Measurements from ENCODE around the gene PNKD. TPM values are rescaled to one million over a fixed set of nuclear protein-coding genes. Genes with fewer than 3 reads are reported as not detected.

Gene PNKD
- polyA plus RNA-seq, 6 donors from 2014 or later = 99.4 to 143 (median 127) TPM

DNA sequence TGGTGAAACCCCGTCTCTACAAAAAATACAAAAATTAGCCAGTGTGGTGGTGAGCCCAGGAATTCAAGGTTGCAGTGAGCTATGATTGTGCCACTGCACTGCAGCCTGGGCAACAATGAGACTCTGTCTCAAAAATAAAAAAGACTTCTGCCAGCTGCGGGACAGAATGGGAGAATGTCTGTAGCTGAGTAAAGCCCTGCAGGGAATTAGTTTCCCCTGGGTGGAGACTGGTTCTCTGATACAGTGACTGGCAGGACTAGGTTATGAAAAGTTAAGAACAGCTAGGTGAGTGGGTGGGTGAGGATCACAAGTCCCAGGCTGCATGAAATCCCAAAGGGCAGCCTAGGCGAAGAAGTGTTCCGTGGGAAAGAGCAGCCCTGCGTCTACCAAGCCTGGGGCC is 72.5 kb downstream of the PNKD start:
- Mint-ChIP-seq H3K4me3 (no peak overlapping the region), H3K4me1 (no peaks in the 10 kb centered on the region), H3K27me3 (peaks cover 0 to 10% (median 4%) of the 10 kb centered on the region in 3 donors), H3K36me3 (no peaks in the 10 kb centered on the region), H3K9me3 (no peaks in the 10 kb centered on the region), H3K27ac (no peak overlapping the region)
- ATAC-seq (ENCODE audit: low read depth in 2 of 2) (no peak), DNase-seq (no peak)

DNA sequence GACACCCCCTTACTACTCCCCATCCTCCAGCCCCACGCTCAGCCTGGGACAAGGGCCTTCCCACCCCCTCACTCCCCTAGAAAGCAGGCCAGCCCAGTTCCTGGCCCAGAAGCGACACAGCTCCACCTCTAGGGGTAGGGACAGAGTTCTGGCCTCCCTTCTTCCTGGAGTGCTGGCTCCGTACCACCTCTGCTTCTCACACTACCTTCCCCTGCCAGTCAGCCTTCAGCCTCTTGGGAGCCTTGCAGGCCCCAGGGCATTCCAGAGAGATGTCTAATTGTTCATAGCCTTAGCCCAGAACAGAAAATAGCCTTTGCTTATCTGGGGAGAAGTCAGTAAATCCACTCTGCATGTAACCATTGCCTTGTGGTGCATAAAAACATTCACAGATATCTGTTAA is 73.3 kb downstream of the PNKD start:
- H3K27me3 Mint-ChIP-seq = peaks cover 0 to 10% (median 4%) of the 10 kb centered on the region in 3 donors
- no peaks in the 10 kb centered on the region for H3K36me3 Mint-ChIP-seq
- no peaks in the 10 kb centered on the region for H3K4me1 Mint-ChIP-seq
- no peaks in the 10 kb centered on the region for H3K9me3 Mint-ChIP-seq
- DNase-seq = no peak
- H3K27ac Mint-ChIP-seq = peak overlapping the region in 1 of 6 donors; percentile 15
- H3K4me3 Mint-ChIP-seq = no peak overlapping the region
- no peak for ATAC-seq (ENCODE audit: low read depth in 2 of 2)

DNA sequence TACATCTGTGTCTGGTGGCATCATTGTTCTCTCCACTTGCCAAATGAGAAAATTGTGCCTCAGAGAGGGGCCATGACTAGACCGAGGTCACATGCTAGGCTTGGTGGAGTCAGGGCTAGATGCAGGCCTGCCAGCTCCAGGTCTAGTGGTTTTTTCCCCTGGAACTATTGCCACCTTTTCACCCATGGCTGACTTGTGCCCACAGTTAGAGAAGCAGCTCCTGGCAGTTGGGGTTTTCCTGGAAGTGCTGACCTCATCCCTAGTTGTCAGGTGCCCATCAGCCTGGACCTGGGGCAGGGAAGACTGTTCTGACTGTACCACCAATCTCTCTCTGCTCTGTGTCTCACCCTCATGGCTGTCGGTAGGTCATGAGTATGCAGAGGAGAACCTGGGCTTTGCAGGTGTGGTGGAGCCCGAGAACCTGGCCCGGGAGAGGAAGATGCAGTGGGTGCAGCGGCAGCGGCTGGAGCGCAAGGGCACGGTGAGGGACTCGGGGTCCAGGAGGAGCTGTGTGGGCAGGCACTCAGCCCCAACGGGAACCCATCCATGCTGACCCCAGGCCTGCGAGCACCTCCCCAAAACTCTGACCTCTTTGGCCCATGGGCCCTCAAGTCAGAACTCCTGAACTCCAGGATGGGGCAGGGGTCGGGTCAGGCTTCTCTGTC is 73.9 kb downstream of the PNKD start:
- Mint-ChIP-seq H3K36me3 (no peaks in the 10 kb centered on the region), H3K9me3 (no peaks in the 10 kb centered on the region), H3K4me1 (no peaks in the 10 kb centered on the region), H3K27me3 (peaks cover 0 to 10% (median 4%) of the 10 kb centered on the region in 3 donors), H3K4me3 (no peak overlapping the region), H3K27ac (peak overlapping the region in 1 of 6 donors; percentile 39)
- no peak for ATAC-seq (ENCODE audit: low read depth in 2 of 2)
- DNase-seq = no peak

DNA sequence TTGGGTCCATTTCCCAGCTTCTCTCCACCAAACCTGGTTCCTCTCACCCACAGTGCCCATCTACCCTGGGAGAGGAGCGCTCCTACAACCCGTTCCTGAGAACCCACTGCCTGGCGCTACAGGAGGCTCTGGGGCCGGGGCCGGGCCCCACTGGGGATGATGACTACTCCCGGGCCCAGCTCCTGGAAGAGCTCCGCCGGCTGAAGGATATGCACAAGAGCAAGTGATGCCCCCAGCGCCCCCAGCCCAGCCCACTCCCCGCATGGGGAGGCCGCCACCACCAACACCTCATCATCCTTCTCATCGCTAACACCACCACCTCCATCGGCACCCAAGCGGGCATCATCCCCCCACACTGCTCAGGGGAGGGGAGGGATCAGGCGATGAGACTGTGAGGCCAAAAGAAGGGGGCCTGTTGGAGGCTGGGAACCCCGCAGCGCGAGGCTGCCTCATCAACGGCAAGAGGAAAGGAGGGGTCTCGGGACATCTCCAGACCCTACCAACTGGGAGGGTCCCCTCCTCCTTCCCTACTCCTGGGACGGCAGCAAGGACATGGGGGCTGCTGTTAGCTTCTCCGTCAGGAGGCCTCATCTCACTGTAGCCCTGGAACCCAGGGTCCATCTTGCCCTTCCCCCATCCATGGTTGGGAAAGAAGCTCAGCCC is 74.6 kb downstream of the PNKD start:
- H3K9me3 Mint-ChIP-seq = peaks cover 0 to 5% (median 0%) of the 10 kb centered on the region in 7 donors
- ATAC-seq (ENCODE audit: low read depth in 2 of 2) = no peak
- H3K4me1 Mint-ChIP-seq = no peaks in the 10 kb centered on the region
- H3K27me3 Mint-ChIP-seq = peaks cover 0 to 16% (median 4%) of the 10 kb centered on the region in 3 donors
- H3K4me3 Mint-ChIP-seq = no peak overlapping the region
- no peak overlapping the region for H3K27ac Mint-ChIP-seq
- H3K36me3 Mint-ChIP-seq = no peaks in the 10 kb centered on the region
- DNase-seq = no peak

DNA sequence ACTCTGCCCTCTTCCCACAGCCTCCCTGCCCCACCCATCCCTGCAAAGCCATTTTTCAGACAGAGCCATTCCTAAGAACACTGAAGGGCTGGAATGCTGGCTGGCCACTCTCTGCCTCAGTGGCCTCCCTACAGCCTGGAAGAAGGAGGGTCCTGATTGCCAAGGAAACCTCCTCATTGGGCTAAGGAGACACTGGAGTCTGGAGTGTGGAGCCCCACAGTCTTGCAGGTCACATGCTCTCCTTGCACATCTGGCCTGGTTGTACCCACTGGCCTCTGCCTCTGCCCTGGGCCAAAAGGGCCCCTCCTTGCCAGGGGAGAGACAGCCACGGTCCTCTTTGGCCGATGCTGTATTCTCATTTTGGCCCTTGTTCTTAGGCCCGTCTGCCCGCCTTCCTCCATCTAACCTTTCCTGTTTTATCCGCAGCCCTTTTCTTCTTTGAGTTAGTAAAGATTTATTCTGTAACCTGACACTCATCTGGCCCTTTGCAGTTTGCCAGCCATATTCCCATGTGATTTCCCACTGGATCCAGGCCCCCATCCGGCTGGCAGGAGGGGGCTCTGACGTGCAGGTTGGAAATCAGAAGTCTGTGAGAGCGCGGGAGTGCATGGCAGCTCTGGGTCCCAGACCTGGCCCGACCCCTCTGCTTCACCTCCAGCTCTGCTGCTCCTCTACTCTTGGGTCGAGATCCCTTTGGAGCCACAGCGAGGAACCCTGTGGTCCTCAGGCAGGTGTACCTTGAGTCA is 75.3 kb downstream of the PNKD start:
- Mint-ChIP-seq H3K4me1 (no peaks in the 10 kb centered on the region), H3K36me3 (no peaks in the 10 kb centered on the region), H3K9me3 (peaks cover 0 to 5% (median 0%) of the 10 kb centered on the region in 7 donors), H3K27ac (peak overlapping the region in 1 of 6 donors; percentile 50), H3K4me3 (no peak overlapping the region), H3K27me3 (peaks cover 0 to 11% (median 4%) of the 10 kb centered on the region in 3 donors)
- DNase-seq (no peak), ATAC-seq (ENCODE audit: low read depth in 2 of 2) (no peak)

DNA sequence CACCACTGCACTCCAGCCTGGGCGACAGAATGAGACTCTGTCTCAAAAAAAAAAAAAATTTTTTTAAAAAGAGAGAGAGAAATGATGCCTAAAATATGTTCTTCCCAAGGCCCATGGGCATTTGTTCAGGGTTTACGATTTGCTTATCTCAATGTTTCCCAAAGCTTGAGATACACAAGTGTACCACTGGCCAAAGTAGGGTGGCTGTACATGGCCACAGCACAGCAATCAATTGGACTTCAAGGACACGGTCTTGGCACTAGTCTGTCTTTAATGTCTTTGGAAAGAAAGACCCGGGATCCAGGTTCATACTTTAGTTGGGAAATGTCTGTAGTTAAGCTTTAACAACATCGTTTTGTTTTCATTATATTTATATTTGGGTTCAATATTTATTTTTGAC is 76.9 kb downstream of the PNKD start:
- no peak for DNase-seq
- peaks cover 0 to 7% (median 4%) of the 10 kb centered on the region in 3 donors for H3K27me3 Mint-ChIP-seq
- ATAC-seq (ENCODE audit: low read depth in 2 of 2) = no peak
- no peak overlapping the region for H3K27ac Mint-ChIP-seq
- H3K4me1 Mint-ChIP-seq = no peaks in the 10 kb centered on the region
- H3K4me3 Mint-ChIP-seq = no peak overlapping the region
- H3K9me3 Mint-ChIP-seq = peaks cover 4 to 20% (median 14%) of the 10 kb centered on the region in 7 donors
- no peaks in the 10 kb centered on the region for H3K36me3 Mint-ChIP-seq

DNA sequence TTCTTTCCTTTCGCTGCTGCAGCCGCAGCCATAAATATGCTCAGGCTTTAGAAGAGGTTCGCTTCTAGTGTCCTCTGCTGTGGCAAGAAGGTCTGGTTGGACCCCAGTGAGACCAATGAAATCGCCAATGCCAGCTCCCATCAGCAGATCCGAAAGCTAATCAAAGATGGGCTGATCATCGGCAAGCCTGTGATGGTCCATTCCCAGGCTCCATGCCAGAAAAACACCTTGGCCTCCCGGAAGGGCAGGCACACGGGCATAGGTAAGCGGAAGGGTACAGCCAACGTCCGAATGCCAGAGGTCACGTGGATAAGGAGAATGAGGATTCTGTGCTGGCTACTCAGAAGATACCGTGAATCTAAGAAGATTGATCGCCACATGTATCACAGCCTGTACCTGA is 83.7 kb downstream of the PNKD start:
- peaks cover 0 to 6% of the 10 kb centered on the region in 2 donors for H3K36me3 Mint-ChIP-seq
- ATAC-seq (ENCODE audit: low read depth in 2 of 2) (no peak), DNase-seq (no peak)
- H3K4me3 Mint-ChIP-seq = no peak overlapping the region
- peaks cover 4 to 23% (median 16%) of the 10 kb centered on the region in 7 donors for H3K9me3 Mint-ChIP-seq
- no peak overlapping the region for H3K27ac Mint-ChIP-seq
- peaks cover 0 to 7% (median 0%) of the 10 kb centered on the region in 3 donors for H3K27me3 Mint-ChIP-seq
- H3K4me1 Mint-ChIP-seq = peaks cover 0 to 8% (median 7%) of the 10 kb centered on the region in 3 donors

DNA sequence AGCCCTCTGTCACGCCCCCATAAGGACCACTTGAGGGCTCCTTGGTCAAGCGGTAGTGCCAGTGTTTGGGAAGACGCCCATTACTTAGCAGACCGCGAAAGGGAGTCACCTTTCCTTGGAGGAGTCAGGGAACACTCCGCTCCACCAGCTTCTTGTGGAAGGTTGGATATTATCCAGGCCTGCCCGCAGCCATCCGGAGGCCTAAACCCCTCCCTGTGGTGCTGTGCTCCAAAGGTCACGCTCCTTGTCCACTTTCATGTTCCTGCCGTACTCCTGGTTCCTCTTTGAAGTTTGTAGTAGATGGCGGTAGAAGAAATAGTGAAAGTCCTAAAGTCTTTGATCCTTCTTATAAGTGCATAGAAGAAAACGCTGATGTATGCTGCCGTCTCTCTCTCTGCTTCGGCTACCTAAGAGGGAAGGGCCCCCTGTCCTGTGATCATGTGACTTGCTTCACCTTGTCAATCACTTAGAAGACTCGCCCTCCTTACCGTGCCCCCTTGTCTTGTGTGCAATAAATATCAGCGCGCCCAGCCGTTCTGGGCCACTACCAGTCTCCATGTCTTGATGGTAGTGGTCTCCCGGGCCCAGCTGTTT is 84.6 kb downstream of the PNKD start:
- Mint-ChIP-seq H3K27me3 (no peaks in the 10 kb centered on the region), H3K4me1 (peaks cover 0 to 8% (median 7%) of the 10 kb centered on the region in 3 donors), H3K4me3 (peak overlapping the region in 1 of 8 donors; percentile 44), H3K9me3 (peaks cover 4 to 21% (median 16%) of the 10 kb centered on the region in 7 donors), H3K27ac (no peak overlapping the region), H3K36me3 (peaks cover 0 to 6% of the 10 kb centered on the region in 2 donors)
- DNase-seq = no peak
- no peak for ATAC-seq (ENCODE audit: low read depth in 2 of 2)

DNA sequence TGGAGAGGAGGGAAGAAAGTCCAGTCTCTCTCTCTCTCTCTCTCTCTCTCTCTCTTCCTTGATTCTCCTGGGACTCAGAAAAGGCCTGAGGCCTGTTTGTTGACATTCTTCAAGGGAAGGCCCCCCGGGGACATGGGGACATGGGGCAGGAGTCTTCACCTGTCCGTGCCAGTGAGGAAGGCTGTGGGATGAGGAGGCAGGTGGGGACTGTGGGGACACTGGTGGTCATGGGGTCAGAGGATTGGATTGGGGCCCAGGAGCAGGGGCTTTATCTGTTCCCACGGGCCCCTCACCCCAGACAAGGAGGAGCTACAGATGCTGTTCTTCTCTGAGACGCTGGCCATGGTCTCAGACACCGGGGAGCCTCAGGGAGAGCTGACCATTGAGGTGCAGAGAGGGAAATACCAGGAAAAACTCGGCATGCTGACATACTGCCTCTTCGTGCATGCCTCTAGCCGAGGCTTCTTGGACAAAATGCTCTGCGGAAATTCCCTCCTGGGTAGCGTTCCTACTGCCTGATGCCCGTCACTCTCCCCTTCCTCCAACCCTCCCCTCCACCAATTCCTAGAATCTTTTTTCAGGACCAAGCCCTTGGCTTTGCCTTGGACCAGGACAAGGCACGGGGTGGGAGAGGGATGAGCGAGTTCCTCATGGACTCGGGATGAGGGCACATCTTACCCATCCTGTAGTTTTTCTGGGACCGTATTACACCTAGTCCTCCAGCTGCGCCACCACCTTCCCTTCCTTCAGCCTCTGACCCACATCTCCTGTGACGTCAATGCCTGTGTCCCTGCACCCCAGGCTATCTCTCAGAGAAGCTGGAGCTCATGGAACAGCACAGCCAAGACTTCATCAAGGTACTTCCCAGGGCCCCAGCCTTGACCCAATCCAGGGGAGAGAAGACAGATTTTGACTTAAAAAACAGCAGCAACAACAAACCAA is 87.2 kb downstream of the PNKD start:
- Mint-ChIP-seq H3K27ac (peak overlapping the region in 3 of 6 donors; percentile 53 to 64 (median 62)), H3K4me1 (peaks cover 3 to 10% (median 7%) of the 10 kb centered on the region in 3 donors), H3K36me3 (peaks cover 0 to 4% of the 10 kb centered on the region in 2 donors), H3K4me3 (no peak overlapping the region), H3K9me3 (peaks cover 0 to 5% (median 0%) of the 10 kb centered on the region in 7 donors), H3K27me3 (no peaks in the 10 kb centered on the region)
- no peak for ATAC-seq (ENCODE audit: low read depth in 2 of 2)
- DNase-seq = no peak

DNA sequence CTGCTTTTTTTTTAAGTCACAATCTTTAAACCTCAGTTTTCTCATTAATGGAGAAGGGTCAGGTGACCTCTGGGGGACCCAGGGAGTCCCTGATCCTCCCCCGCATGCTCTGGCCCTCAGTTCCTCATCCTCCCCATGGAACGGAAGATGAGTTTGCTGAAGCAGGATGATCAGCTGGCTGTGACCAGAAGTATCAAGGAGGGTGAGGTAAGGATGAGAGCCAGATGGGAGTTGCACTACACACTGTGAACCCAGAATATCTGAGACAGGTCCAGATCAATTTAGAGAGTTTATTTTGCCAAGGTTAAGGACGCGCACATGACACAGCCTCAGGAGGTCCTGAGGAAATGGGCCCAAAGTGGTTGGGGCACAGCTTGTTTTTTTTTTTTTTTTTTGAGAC is 90.1 kb downstream of the PNKD start:
- ATAC-seq (ENCODE audit: low read depth in 2 of 2) (no peak), DNase-seq (no peak)
- Mint-ChIP-seq H3K36me3 (no peaks in the 10 kb centered on the region), H3K4me1 (peaks cover 3 to 17% (median 7%) of the 10 kb centered on the region in 3 donors), H3K9me3 (no peaks in the 10 kb centered on the region), H3K27ac (peak overlapping the region in 1 of 6 donors; percentile 35), H3K4me3 (peak overlapping the region in 1 of 8 donors; percentile 74), H3K27me3 (no peaks in the 10 kb centered on the region)

DNA sequence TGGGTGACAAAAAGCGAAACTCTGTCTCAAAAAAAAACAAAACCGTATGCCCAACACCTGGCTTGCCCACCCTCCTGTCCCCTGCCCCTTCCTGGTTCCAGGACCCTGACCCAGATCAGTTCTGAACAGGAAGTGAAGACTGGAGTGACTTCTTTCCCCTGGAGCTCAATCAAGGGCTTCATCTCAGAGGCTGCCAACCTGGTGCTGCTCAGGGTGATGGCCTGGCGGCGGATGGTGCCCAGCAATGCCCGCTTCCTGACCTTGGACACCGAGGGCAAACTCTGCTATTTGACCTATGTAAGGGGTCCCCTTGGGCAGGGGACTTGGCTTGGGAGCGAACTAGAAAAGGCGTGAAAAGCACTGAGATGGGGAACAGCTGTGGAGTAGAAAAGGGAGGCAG is 92.3 kb downstream of the PNKD start:
- H3K4me1 Mint-ChIP-seq = peaks cover 3 to 14% (median 7%) of the 10 kb centered on the region in 3 donors
- ATAC-seq (ENCODE audit: low read depth in 2 of 2) = no peak
- H3K4me3 Mint-ChIP-seq = peak overlapping the region in 3 of 8 donors; percentile 9 to 21 (median 20)
- H3K27ac Mint-ChIP-seq = no peak overlapping the region
- DNase-seq = no peak
- H3K9me3 Mint-ChIP-seq = peaks cover 0 to 5% (median 0%) of the 10 kb centered on the region in 7 donors
- no peaks in the 10 kb centered on the region for H3K36me3 Mint-ChIP-seq
- no peaks in the 10 kb centered on the region for H3K27me3 Mint-ChIP-seq

DNA sequence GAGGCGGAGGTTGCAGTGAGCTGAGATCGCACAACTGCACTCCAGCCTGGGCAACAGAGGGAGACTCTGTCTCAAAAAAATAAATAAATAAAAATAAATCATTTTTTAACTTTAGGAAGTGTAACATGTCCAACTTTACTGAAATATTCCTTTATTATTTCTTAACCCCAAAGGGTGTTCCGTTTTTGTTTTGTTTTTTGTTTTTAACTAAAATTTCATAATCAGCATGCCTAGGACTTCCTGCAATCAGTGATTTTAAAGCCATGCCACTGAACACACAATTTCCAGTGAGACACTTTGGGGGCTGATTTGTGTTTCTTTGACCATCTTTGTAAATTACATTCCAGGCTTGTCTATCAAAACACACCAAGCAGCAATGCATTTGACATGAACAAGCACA is 93.4 kb downstream of the PNKD start:
- peaks cover 7 to 22% (median 14%) of the 10 kb centered on the region in 3 donors for H3K4me1 Mint-ChIP-seq
- no peak overlapping the region for H3K27ac Mint-ChIP-seq
- no peak for DNase-seq
- H3K4me3 Mint-ChIP-seq = no peak overlapping the region
- H3K27me3 Mint-ChIP-seq = no peaks in the 10 kb centered on the region
- ATAC-seq (ENCODE audit: low read depth in 2 of 2) = no peak
- peaks cover 0 to 5% (median 0%) of the 10 kb centered on the region in 7 donors for H3K9me3 Mint-ChIP-seq
- H3K36me3 Mint-ChIP-seq = no peaks in the 10 kb centered on the region

All from naive B cell (primary cell).